Measurements from ENCODE around the gene MSMB. TPM values are rescaled to one million over a fixed set of nuclear protein-coding genes. Genes with fewer than 3 reads are reported as not detected.
A peak's percentile ranks its signal among the peaks of the same experiment; 100 is the strongest.

Gene MSMB
- total RNA-seq, 2 donors from 2014 or later = not detected

DNA sequence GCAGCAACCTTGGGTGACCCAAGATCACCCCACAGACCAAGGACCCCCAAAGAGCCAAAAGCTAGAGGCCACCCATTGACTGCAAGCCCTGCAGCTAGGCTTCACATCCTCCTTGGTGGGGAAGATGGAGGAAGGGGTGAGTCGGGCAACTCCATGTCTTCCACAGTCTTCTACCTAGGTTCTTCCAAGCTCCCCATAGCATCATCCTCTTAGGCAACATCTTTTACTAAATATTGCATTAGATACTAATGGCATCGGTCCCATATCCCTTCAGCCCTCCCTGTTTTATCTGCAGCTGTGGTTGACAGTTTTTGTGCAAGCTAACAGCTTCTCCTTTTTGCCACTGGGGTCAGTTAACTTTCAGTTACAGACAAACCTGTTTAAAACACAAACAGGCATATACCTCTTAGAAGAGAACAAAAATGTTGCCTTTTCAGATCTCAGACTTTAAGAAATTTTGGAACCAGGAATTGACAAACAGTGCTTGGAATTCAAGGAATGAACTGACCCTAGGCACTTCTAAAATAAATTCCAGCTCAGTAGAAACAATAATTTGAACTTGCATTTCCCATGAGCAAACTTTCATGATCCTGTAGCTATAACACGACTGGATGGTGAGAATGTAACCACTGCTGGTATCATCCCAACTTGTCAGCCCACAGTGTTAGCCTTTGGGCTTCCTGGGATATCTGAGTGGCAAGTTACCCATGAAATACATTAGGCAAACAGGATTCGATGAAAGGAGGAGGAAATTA, 33.9 kb upstream of the MSMB start:
- ATAC-seq (no peak), DNase-seq (ENCODE audit: low spot score) (no peak)
- H3K9me3 Mint-ChIP-seq = no peaks in the 10 kb centered on the region
- H3K36me3 Mint-ChIP-seq = no peaks in the 10 kb centered on the region
- H3K27me3 Mint-ChIP-seq = no peaks in the 10 kb centered on the region
- no peak overlapping the region for H3K4me3 Mint-ChIP-seq
- H3K27ac Mint-ChIP-seq = no peak overlapping the region
- H3K4me1 Mint-ChIP-seq (ENCODE audit: low read depth in 2 of 2) = peaks cover 22 to 38% of the 10 kb centered on the region in 2 donors

DNA sequence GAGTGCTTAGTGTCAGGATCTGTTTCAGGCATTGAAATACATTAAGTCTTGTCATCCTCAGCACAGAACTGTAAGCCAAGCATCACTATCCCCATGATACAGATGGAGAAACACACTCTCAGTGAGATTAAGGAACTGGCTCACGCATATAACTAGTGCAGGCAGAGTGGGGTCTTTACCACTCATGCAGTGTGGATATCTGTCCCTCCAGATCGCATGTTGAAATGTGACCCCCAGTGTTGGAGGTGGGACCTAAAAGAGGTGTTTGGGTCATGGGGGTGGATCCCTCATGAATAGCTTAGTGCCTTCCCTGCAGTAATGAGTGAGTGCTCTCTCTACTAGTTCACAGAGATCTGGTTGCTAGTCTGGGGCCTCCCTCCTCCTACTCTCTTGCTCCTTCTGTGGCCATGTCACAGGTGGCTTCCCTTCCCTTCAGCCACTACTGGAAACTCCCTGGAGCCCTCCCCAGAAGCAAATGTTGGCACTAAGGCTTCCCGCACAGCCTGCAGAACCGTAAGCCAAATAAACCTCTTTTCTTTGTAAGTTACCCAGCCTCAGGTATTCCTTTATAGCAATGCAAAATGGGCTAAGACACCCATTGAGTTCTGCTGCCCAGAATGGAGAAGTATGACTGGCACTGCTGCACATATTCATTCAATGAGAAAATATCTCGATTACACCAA, 31.8 kb upstream of the MSMB start:
- no peak for DNase-seq (ENCODE audit: low spot score)
- Mint-ChIP-seq H3K4me1 (ENCODE audit: low read depth in 2 of 2) (peaks cover 30 to 47% of the 10 kb centered on the region in 2 donors), H3K36me3 (no peaks in the 10 kb centered on the region), H3K9me3 (no peaks in the 10 kb centered on the region), H3K27me3 (no peaks in the 10 kb centered on the region), H3K27ac (peak overlapping the region in 1 of 2 donors; percentile 81), H3K4me3 (no peak overlapping the region)
- ATAC-seq = peak; percentile 20 to 36

DNA sequence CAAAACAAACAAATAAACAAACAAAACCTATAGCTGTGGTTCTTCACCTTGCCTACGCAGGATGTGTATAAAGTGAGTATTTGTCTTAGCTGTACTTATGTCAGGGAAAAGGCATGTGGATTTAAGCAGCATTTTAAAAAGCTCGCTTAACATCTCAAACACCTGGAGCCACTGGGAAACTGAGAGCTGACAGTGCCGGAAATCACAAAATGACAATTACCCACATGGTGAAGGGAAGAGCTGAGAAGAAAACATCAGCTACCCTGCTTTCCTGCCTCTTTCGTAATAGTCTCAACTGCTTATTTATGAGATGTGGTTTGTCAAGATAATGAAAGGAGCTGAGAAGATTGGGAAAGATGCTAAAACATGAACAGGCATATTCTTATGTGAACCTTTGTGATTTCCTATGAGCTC, 31.1 kb upstream of the MSMB start:
- Mint-ChIP-seq H3K4me3 (no peak overlapping the region), H3K27me3 (no peaks in the 10 kb centered on the region), H3K4me1 (ENCODE audit: low read depth in 2 of 2) (peaks cover 30 to 47% of the 10 kb centered on the region in 2 donors), H3K9me3 (no peaks in the 10 kb centered on the region), H3K27ac (peak overlapping the region in 1 of 2 donors; percentile 81), H3K36me3 (no peaks in the 10 kb centered on the region)
- ATAC-seq = peak; percentile 43 to 65
- no peak for DNase-seq (ENCODE audit: low spot score)

DNA sequence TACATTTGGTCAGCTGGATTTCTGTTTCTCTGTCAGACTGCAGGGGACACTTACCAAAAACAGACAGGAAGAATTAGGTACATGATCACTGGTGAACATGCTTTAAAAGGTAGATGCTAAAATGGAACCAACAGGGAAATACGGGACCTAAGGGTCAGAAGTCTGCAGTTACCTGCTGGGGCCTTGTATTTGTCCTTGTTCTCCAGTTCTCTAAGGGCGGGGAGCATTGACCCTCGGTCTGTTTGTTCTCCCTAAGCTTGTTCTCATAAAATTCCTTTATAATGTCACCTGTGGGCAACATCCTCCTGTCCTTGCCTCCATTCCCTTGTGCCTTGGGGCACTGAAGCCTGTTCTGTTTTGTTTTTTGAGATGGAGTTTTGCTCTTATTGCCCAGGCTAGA, 29.8 kb upstream of the MSMB start:
- DNase-seq (ENCODE audit: low spot score) (no peak), ATAC-seq (no peak)
- no peak overlapping the region for H3K27ac Mint-ChIP-seq

DNA sequence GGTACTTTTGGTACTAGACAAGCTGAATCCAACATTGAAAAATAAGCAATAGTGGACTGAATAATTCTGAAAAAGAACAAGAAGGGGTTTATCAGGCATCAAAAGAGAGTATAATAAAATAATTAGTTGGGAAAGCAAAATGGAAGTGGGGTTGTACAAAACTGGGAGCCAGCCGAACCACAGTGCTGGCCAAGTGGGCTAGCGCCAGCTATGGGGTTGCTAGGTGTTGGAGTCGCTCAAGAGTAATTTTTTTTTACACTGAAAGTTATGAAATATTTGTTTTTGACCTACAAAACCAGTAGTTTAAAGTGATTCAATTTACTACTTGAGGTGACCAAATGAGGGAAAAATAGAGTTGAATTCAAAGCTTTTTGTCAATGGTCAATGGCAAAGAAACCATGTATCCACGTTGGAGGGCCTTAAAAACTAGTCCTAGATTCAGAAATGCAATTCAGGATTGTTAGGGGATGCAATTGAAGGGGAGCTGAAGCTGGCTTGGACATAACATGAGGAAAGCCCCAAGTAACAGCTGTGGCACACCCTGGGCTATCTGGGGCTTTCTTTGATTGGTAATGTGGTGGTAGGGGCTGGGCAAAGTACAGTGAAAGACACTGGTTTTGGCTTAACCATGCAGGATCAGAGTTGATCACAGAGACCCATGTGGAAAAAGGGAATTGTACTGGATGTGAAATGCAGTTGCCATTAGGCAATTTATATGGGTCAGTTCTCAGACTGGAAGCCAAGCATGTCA, 28.3 kb upstream of the MSMB start:
- Mint-ChIP-seq H3K4me1 (ENCODE audit: low read depth in 2 of 2) (peaks cover 25 to 33% of the 10 kb centered on the region in 2 donors), H3K4me3 (no peak overlapping the region), H3K9me3 (no peaks in the 10 kb centered on the region), H3K27me3 (peaks cover 6 to 11% of the 10 kb centered on the region in 2 donors), H3K36me3 (no peaks in the 10 kb centered on the region), H3K27ac (no peak overlapping the region)
- ATAC-seq (peak in 1 of 2 donors; percentile 65), DNase-seq (ENCODE audit: low spot score) (no peak)

More for the DNA sequence above, 29.8 kb upstream of the MSMB start:
- Mint-ChIP-seq H3K36me3 (no peaks in the 10 kb centered on the region), H3K4me1 (ENCODE audit: low read depth in 2 of 2) (peaks cover 26 to 42% of the 10 kb centered on the region in 2 donors), H3K4me3 (no peak overlapping the region), H3K27me3 (peaks cover 0 to under 1% of the 10 kb centered on the region in 2 donors), H3K9me3 (no peaks in the 10 kb centered on the region)

DNA sequence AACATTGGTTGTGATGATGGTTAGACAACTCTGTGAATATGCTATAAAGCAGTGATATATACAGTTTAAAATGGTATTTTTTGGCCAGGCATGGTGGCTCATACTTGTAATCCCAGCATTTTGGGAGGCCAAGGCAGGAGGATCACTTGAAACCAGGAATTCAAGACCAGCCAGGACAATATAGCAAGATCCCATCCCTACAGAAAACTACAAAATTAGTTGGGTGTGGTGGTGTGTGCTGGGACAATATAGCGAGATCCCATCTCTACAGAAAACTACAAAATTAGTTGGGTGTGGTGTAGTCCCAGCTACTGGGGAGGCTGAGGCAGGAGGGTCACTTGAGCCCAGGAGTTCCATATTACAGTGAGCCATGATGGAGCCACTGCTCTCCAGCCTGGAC, 27.5 kb upstream of the MSMB start:
- DNase-seq (ENCODE audit: low spot score) (no peak), ATAC-seq (no peak)
- no peak overlapping the region for H3K27ac Mint-ChIP-seq
- H3K4me1 Mint-ChIP-seq (ENCODE audit: low read depth in 2 of 2) = peaks cover 25 to 28% of the 10 kb centered on the region in 2 donors
- H3K27me3 Mint-ChIP-seq = peaks cover 6 to 11% of the 10 kb centered on the region in 2 donors
- no peaks in the 10 kb centered on the region for H3K9me3 Mint-ChIP-seq
- H3K36me3 Mint-ChIP-seq = no peaks in the 10 kb centered on the region
- H3K4me3 Mint-ChIP-seq = no peak overlapping the region

DNA sequence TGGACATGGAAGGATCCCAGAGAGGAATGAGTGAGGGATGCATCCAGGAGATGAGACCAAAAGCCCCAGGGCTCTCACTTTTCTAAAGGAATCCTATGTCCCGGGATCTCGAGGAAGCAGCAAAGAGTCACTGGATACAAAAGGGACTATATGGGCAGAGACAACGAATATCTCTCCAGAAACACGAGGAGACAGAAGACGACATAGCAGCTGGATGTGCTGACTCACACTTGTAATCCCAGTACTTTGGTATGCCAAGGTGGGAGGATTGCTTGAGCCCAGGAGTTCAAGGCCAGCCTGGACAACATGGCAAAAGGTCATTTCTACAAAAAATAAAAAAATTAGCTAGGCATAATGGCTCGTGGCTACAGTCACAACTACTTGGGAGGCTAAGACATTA, 24.7 kb upstream of the MSMB start:
- no peaks in the 10 kb centered on the region for H3K9me3 Mint-ChIP-seq
- no peak overlapping the region for H3K27ac Mint-ChIP-seq
- no peak overlapping the region for H3K4me3 Mint-ChIP-seq
- no peaks in the 10 kb centered on the region for H3K36me3 Mint-ChIP-seq
- peaks cover 6 to 11% of the 10 kb centered on the region in 2 donors for H3K27me3 Mint-ChIP-seq
- ATAC-seq = no peak
- peaks cover 12 to 14% of the 10 kb centered on the region in 2 donors for H3K4me1 Mint-ChIP-seq (ENCODE audit: low read depth in 2 of 2)
- DNase-seq (ENCODE audit: low spot score) = no peak

DNA sequence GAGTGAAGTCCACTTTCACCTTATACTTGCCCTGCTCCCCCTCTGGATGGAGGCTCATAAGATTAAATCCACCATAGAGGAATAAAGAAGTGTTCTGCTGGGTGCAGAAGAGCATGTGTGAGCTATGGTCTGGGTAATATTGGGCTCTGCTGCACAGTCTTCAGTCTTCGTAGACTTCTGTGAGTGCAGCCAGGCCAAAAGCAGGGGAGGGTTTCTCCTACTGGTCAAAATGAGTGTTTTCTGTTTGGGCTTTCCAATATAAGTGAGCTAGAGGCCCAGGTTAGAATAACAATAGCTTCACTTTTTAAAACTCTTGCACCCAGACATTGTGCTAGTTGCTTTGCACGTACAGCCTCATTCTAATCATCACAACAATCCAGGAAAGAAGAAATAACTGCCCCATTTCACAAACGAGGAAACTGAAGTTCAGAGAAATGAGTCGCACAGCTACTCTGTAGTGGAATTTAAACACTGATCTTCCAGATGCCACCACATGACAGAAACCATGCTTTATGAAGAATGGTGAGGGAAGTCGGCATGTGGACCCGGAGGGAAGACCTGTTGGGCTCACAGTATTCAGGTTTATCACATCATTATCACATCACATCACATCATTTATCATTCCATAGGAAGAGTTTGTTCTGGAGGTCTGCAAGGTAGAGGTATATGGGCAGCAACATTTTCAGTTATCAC, 23.8 kb upstream of the MSMB start:
- H3K27ac Mint-ChIP-seq = no peak overlapping the region
- no peak for ATAC-seq
- H3K4me1 Mint-ChIP-seq (ENCODE audit: low read depth in 2 of 2) = peaks cover 9 to 14% of the 10 kb centered on the region in 2 donors
- H3K4me3 Mint-ChIP-seq = no peak overlapping the region
- H3K9me3 Mint-ChIP-seq = no peaks in the 10 kb centered on the region
- no peaks in the 10 kb centered on the region for H3K36me3 Mint-ChIP-seq
- H3K27me3 Mint-ChIP-seq = peaks cover 6 to 11% of the 10 kb centered on the region in 2 donors
- DNase-seq (ENCODE audit: low spot score) = no peak

DNA sequence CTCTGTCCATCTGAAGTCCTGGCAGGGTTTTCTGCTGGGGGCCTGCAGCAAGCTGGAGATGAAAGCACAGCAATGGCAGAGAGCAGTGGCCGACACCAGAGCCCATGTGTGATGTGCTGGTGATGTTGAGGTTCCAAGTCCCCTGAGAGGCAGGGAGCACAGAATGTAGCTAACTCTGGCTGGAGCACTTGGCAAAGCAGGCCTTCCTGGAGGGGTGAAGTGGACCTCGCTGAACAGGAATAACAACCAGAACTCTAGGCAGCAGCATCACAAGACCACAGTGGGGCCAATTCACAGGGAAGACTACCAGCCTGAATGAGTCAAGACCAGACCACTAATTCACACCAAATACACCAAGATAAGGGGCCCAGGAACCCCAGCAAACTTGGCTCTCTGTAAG, 22.8 kb upstream of the MSMB start:
- peaks cover 6 to 11% of the 10 kb centered on the region in 2 donors for H3K27me3 Mint-ChIP-seq
- DNase-seq (ENCODE audit: low spot score) (no peak), ATAC-seq (no peak)
- no peaks in the 10 kb centered on the region for H3K9me3 Mint-ChIP-seq
- H3K36me3 Mint-ChIP-seq = no peaks in the 10 kb centered on the region
- no peak overlapping the region for H3K4me3 Mint-ChIP-seq
- H3K4me1 Mint-ChIP-seq (ENCODE audit: low read depth in 2 of 2) = peaks cover 0 to 6% of the 10 kb centered on the region in 2 donors
- no peak overlapping the region for H3K27ac Mint-ChIP-seq

DNA sequence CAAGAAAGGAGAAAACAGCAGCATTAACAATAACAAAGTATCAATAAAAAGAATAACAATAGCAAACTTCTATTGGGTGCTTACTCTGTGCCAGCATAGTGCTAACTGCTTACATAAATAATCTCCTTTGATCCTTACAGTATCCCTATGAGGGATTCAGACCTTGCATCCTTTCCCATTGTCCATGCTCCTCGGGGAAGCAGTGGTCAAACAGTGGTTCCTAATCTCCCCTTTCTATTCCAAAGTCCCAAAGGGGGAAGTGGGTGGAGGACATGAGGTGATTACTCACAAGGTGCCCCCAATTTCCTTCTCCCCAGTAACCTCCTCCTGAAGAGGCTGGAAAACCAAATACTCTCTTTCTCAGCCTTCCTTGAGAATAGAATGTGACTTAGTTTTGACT, 22.0 kb upstream of the MSMB start:
- Mint-ChIP-seq H3K4me1 (ENCODE audit: low read depth in 2 of 2) (peaks cover 0 to 6% of the 10 kb centered on the region in 2 donors), H3K27me3 (peaks cover 6 to 14% of the 10 kb centered on the region in 2 donors), H3K27ac (no peak overlapping the region), H3K36me3 (no peaks in the 10 kb centered on the region), H3K4me3 (no peak overlapping the region), H3K9me3 (no peaks in the 10 kb centered on the region)
- ATAC-seq = no peak
- DNase-seq (ENCODE audit: low spot score) = no peak

DNA sequence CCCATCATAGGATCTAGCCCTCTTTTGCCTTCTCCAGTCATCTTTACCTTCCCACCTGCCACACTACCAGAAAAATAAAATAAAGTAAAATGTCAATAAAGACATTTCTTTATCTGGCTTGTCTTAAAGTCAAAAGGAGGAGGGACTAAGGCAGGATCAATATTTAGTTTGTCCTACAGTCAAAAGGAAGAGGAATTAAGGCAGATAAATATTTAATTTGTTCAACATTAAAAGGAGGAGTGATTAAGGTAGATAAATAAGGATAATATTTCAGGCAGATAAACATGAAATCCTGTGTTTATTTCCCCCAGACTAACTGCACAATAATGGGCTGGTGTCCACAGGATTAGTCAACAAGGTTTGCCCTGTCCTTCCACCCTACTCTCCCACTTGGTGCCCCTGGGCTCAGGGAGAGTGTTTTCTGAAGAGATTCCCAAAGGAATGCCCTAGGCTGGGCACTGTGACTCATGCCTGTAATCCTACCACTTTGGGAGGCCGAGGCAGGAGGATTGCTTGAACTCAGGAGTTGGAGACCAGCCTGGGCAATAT, 18.3 kb upstream of the MSMB start:
- peaks cover 0 to 13% of the 10 kb centered on the region in 2 donors for H3K27me3 Mint-ChIP-seq
- no peaks in the 10 kb centered on the region for H3K36me3 Mint-ChIP-seq
- H3K27ac Mint-ChIP-seq = no peak overlapping the region
- no peak overlapping the region for H3K4me3 Mint-ChIP-seq
- H3K4me1 Mint-ChIP-seq (ENCODE audit: low read depth in 2 of 2) = no peaks in the 10 kb centered on the region
- ATAC-seq = no peak
- no peak for DNase-seq (ENCODE audit: low spot score)
- no peaks in the 10 kb centered on the region for H3K9me3 Mint-ChIP-seq

DNA sequence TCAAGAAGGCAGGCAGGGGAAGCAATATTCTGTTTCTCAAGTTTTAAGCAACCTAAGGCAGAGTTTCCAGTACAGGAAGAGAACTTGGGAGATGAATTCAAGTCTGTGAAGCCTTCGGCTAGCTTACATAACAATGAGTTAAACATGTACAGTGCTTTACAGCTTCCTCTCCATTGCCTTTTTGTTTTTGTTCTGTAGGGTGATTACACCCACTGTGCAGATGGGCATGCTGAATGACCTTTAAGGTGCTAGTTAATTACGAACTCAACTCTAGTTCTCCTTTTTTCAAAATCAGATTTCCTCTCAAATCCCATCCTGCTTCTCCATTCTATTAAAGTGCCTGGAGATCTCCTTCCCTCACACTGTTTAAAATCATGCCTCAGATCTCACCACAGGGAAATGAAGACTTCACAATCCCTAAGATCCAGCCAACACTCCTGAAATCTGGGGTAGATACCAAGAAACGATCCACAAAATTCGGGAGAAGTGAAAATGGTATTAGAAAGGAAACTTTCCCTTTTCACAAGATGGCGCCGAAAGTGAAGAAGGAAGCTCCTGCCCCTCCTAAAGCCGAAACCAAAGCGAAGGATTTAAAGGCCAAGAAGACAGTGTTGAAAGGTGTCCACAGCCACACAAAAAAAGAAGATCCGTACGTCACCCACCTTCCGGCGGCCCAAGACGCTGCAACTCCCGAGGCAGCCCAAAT, 16.8 kb upstream of the MSMB start:
- no peak overlapping the region for H3K4me3 Mint-ChIP-seq
- H3K9me3 Mint-ChIP-seq = no peaks in the 10 kb centered on the region
- H3K27ac Mint-ChIP-seq = no peak overlapping the region
- DNase-seq (ENCODE audit: low spot score) (no peak), ATAC-seq (no peak)
- no peaks in the 10 kb centered on the region for H3K4me1 Mint-ChIP-seq (ENCODE audit: low read depth in 2 of 2)
- H3K36me3 Mint-ChIP-seq = no peaks in the 10 kb centered on the region
- H3K27me3 Mint-ChIP-seq = peaks cover 0 to 13% of the 10 kb centered on the region in 2 donors

DNA sequence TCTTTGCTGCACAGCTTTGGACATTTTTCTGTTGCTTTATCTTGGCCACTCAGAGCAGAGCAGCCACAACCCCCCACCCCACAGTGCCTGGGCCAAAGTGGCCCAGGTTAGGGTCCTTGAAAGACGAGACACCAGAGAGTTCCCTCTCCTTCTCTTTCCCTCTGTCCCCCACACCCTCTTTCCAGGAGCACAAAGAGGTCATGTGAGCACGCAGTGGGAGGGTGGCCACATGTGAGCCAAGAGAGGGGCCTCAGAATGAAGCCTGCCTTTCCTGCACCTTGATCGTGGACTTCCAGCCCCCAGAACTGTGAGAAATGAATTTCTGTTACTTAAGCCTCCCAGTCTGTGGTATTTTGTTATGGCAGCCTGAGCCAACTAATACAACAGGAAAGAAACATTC, 14.6 kb upstream of the MSMB start:
- no peak overlapping the region for H3K27ac Mint-ChIP-seq
- ATAC-seq (no peak), DNase-seq (ENCODE audit: low spot score) (no peak)
- H3K4me3 Mint-ChIP-seq = no peak overlapping the region
- H3K4me1 Mint-ChIP-seq (ENCODE audit: low read depth in 2 of 2) = no peaks in the 10 kb centered on the region
- peaks cover 10% of the 10 kb centered on the region for H3K36me3 Mint-ChIP-seq
- peaks cover 0 to 21% of the 10 kb centered on the region in 2 donors for H3K27me3 Mint-ChIP-seq
- H3K9me3 Mint-ChIP-seq = peaks cover 4% of the 10 kb centered on the region

Measured in natural killer cell treated with Interleukin-12 subunit alpha and Interleukin-12 subunit beta and Interleukin-15 and Interleukin-18, amount 100 ng/mL, for 72 hours (primary cell).